C4-2B (cell line): ENCODE data around the gene DIAPH2.

Source experiments
- ZFX ChIP-seq: fragments of 450-650 bp; IDR thresholded peaks from 2 replicates; pipeline ENCODE4 v1.6.1; 2017
- TF ChIP-seq, protein P1 (sequence below): fragments of 450-650 bp; conservative IDR thresholded peaks from 2 replicates; pipeline ENCODE4 v1.5.1; 2017; ENCODE audit warnings: mild to moderate bottlenecking

- TF ChIP-seq, protein P1, sequence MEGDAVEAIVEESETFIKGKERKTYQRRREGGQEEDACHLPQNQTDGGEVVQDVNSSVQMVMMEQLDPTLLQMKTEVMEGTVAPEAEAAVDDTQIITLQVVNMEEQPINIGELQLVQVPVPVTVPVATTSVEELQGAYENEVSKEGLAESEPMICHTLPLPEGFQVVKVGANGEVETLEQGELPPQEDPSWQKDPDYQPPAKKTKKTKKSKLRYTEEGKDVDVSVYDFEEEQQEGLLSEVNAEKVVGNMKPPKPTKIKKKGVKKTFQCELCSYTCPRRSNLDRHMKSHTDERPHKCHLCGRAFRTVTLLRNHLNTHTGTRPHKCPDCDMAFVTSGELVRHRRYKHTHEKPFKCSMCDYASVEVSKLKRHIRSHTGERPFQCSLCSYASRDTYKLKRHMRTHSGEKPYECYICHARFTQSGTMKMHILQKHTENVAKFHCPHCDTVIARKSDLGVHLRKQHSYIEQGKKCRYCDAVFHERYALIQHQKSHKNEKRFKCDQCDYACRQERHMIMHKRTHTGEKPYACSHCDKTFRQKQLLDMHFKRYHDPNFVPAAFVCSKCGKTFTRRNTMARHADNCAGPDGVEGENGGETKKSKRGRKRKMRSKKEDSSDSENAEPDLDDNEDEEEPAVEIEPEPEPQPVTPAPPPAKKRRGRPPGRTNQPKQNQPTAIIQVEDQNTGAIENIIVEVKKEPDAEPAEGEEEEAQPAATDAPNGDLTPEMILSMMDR, result no peak
- TF ChIP-seq ZFX, result no peak
These were observed 418.3 kb downstream of the DIAPH2 start for GRCh38 chrX:97102938-97103337.
